Esophagus squamous epithelium (tissue), 4 donors: ENCODE data around the gene SRC.

ENCODE experiments used
- POLR2A ChIP-seq, 4 donors: fragments of 450-650 bp; IDR thresholded peaks; one replicate each; pipeline ENCODE4 v1.6.1; 2017; ENCODE audit warnings: antibody characterized with exemption in 4 of 4, mild to moderate bottlenecking in 4 of 4, moderate library complexity in 3 of 4
- TF ChIP-seq, protein P1 (sequence below), 6 experiments: fragments of 450-650 bp in 4 of 6; fragments of 200-600 bp in 2 of 6; sonication (generic) in 2 of 6; IDR thresholded peaks; one replicate each; pipeline ENCODE4 v1.5.1; 2016 to 2019; ENCODE audit warnings: antibody characterized with exemption in 6 of 6, mild to moderate bottlenecking in 4 of 6, moderate library complexity in 4 of 6

DNA sequence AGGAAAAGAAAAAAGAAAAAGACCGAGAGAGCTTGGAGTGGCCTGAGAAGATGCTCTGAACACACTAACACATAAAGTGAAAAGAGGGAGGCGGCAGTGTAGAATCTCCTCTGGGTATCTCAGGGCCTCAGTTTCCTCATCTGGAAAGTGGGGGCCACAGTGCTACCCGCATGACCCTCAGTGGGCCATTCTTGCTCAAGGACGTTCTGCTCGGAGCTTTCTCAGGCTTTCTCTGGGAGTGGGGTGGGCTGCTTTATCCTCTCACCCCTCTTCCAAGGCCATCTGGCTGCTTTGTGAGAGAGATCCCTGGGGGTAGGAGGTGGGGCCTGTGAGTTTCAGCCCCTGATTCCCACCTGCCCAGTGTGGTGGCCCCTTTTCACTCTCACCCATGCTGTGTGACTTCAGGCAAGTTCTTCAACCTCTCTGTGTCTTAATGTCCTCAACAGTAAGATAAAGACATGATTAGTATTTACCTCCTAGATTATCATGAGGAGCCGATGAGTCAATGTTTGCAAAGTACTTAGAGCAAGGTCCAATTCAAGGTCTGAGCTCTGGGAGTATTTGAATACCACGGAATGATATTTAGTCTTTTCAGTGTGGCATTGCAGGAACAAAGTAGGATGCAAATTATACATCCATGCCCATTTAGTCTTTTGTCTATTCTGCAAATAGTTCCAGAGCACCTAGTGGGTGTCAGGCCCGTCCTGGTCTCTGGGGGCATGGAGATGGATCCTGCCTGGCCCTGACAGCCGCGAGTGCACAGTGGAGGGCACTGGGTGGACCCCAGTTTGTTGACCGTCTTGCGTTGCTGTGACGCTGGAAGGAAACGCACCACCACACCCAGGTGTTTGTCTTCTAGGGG is 34.3 kb downstream of the SRC start:
- TF ChIP-seq, protein P1, sequence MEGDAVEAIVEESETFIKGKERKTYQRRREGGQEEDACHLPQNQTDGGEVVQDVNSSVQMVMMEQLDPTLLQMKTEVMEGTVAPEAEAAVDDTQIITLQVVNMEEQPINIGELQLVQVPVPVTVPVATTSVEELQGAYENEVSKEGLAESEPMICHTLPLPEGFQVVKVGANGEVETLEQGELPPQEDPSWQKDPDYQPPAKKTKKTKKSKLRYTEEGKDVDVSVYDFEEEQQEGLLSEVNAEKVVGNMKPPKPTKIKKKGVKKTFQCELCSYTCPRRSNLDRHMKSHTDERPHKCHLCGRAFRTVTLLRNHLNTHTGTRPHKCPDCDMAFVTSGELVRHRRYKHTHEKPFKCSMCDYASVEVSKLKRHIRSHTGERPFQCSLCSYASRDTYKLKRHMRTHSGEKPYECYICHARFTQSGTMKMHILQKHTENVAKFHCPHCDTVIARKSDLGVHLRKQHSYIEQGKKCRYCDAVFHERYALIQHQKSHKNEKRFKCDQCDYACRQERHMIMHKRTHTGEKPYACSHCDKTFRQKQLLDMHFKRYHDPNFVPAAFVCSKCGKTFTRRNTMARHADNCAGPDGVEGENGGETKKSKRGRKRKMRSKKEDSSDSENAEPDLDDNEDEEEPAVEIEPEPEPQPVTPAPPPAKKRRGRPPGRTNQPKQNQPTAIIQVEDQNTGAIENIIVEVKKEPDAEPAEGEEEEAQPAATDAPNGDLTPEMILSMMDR (IDR thresholded peaks at IDR 0.05) = no peak
- TF ChIP-seq POLR2A (IDR thresholded peaks at IDR 0.05) = no peak
